ENCODE results near the gene ASGR1.

DNA sequence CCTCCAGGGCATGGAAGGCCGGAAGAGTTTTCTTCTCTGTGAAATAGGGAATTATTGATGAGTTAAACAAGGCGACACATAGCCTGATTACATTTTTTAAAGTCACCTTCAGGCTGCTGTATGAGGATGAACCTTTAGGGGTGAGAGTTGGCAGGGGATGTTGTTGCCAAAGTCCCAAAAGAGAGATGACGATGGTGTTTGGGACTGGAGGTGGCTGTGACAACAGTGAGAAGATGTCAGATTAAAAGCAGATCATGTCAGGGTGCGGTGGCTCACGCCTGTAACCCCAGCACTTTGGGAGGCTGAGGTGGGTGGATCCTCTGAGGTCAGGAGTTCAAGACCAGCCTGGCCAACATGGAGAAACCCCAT lies 47.8 kb downstream of the ASGR1 start:
- TF ChIP-seq TAF1 (IDR thresholded peaks at IDR 0.05; ENCODE audit: low read depth) (no peak), POLR2AphosphoS5 (IDR thresholded peaks at IDR 0.05) (no peak), RAD21 (conservative IDR thresholded peaks at IDR 0.05) (no peak)
- TF ChIP-seq, protein P1, sequence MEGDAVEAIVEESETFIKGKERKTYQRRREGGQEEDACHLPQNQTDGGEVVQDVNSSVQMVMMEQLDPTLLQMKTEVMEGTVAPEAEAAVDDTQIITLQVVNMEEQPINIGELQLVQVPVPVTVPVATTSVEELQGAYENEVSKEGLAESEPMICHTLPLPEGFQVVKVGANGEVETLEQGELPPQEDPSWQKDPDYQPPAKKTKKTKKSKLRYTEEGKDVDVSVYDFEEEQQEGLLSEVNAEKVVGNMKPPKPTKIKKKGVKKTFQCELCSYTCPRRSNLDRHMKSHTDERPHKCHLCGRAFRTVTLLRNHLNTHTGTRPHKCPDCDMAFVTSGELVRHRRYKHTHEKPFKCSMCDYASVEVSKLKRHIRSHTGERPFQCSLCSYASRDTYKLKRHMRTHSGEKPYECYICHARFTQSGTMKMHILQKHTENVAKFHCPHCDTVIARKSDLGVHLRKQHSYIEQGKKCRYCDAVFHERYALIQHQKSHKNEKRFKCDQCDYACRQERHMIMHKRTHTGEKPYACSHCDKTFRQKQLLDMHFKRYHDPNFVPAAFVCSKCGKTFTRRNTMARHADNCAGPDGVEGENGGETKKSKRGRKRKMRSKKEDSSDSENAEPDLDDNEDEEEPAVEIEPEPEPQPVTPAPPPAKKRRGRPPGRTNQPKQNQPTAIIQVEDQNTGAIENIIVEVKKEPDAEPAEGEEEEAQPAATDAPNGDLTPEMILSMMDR (IDR thresholded peaks at IDR 0.05; ENCODE audit: poor library complexity, severe bottlenecking): no peak
